Testis (tissue), 3 donors: Measurements from ENCODE around the gene ZNF195. TPM values are rescaled to one million over a fixed set of nuclear protein-coding genes. Genes with fewer than 3 reads are reported as not detected.

ENCODE experiments used
- DNase-seq: peaks from one replicate; pipeline ENCODE4 v3.0.0-alpha.2; 2019
- H3K27ac ChIP-seq, 2 donors: fragments of 200-600 bp; sonication (generic); one replicate each; pipeline ENCODE4 v1.5.1; 2019
- H3K27me3 ChIP-seq: fragments of 200-600 bp; sonication (generic); one replicate; pipeline ENCODE4 v1.5.1; 2019
- H3K36me3 ChIP-seq: fragments of 200-600 bp; sonication (generic); one replicate; pipeline ENCODE4 v1.5.1; 2017; ENCODE audit warnings: low read depth; ENCODE audit errors: missing control alignments
- H3K4me1 ChIP-seq: fragments of 200-600 bp; sonication (generic); one replicate; pipeline ENCODE4 v1.5.1; 2019
- H3K4me3 ChIP-seq, 2 donors: fragments of 200-600 bp; sonication (generic); one replicate each; pipeline ENCODE4 v1.5.1; 2017 to 2019
- H3K9me3 ChIP-seq: fragments of 200-600 bp; sonication (generic); one replicate; pipeline ENCODE4 v1.5.1; 2017
- CTCF ChIP-seq, 3 experiments: fragments of 450-650 bp in 2 of 3; fragments of 200-600 bp in 1 of 3; sonication (generic) in 1 of 3; IDR thresholded peaks; one replicate each; pipeline ENCODE4 v1.5.1; 2016 to 2019; ENCODE audit warnings: antibody characterized with exemption in 3 of 3, mild to moderate bottlenecking in 2 of 3, moderate library complexity in 1 of 3
- POLR2A ChIP-seq: fragments of 450-650 bp; IDR thresholded peaks from one replicate; pipeline ENCODE4 v1.6.1; 2017; ENCODE audit warnings: antibody characterized with exemption, mild to moderate bottlenecking, moderate library complexity
- WGBS, 2 donors: methylation state at CpG; one replicate each; pipeline ENCODE4 v1.1.5; 2018; 5-methylcytosine and 5-hydroxymethylcytosine counted together
- intact Hi-C: fragments of 100-400 bp; cut with DNase I; formaldehyde crosslinking; loops from one replicate; pipeline ENCODE4 v1.15.1; 2023; ENCODE audit warnings: low total_unique reads
- polyA plus RNA-seq: library from polyadenylated mRNA; stranded (reverse); fragments of 350-450 nt; fragmentation: Illumina TruSeq; extraction: RNeasy Lipid Tissue Mini Kit (QIAGEN cat#74804); gene quantifications from one replicate; pipeline ENCODE4 v1.2.3, GENCODE V29; 2014; ENCODE audit warnings: low read depth, low replicate concordance; ENCODE audit not compliant: insufficient read depth
- total RNA-seq, 2 donors: library from RNA; depleted of rRNA; stranded (reverse); fragments of >200 nt; gene quantifications; one replicate each; pipeline ENCODE4 v1.2.3, GENCODE V29; 2016

The ZNF195 gene
- total and polyA plus RNA-seq, 3 donors from 2014 or later = 4.6 to 22.7 (median 14.9) TPM

- Histone ChIP-seq H3K36me3 (no peaks in the 10 kb centered on the region), H3K4me3 (no peak overlapping the region), H3K27me3 (no peaks in the 10 kb centered on the region), H3K9me3 (no peaks in the 10 kb centered on the region), H3K27ac (no peak overlapping the region), H3K4me1 (no peaks in the 10 kb centered on the region)
- intact Hi-C loops = no loop called here
- 91 to 96% methylated on average over 9 of the region's 9 CpGs for WGBS, 2 donors
- no peak for DNase-seq
- TF ChIP-seq POLR2A (no peak), CTCF (IDR thresholded peaks at IDR 0.05) (no peak)
Measured at GRCh38 chr11:3370311-3370870, 8.6 kb downstream of the ZNF195 start.

GRCh38 chr11:3369366-3369765 lies 9.6 kb downstream of the ZNF195 start:
- Histone ChIP-seq H3K4me3 (no peak overlapping the region), H3K9me3 (no peaks in the 10 kb centered on the region), H3K36me3 (no peaks in the 10 kb centered on the region), H3K27me3 (no peaks in the 10 kb centered on the region), H3K27ac (no peak overlapping the region), H3K4me1 (no peaks in the 10 kb centered on the region)
- intact Hi-C loops = no loop called here
- DNase-seq = no peak
- no peak for TF ChIP-seq POLR2A
- no peak for TF ChIP-seq CTCF (IDR thresholded peaks at IDR 0.05)
- WGBS, 2 donors = 91 to 94% methylated on average over 6 of the region's 6 CpGs

GRCh38 chr11:3368199-3368598 lies 10.7 kb downstream of the ZNF195 start:
- H3K4me1 ChIP-seq = no peaks in the 10 kb centered on the region
- no peak for TF ChIP-seq CTCF (IDR thresholded peaks at IDR 0.05)
- no peak for TF ChIP-seq POLR2A
- WGBS, 2 donors = 88 to 89% methylated on average over 3 of the region's 3 CpGs
- intact Hi-C loops = no loop called here
- H3K36me3 ChIP-seq = no peaks in the 10 kb centered on the region
- no peaks in the 10 kb centered on the region for H3K27me3 ChIP-seq
- DNase-seq = no peak
- no peak overlapping the region for H3K27ac ChIP-seq
- no peak overlapping the region for H3K4me3 ChIP-seq
- H3K9me3 ChIP-seq = no peaks in the 10 kb centered on the region

- Histone ChIP-seq H3K4me3 (no peak overlapping the region), H3K36me3 (no peaks in the 10 kb centered on the region), H3K27ac (no peak overlapping the region), H3K4me1 (no peaks in the 10 kb centered on the region), H3K27me3 (no peaks in the 10 kb centered on the region), H3K9me3 (no peaks in the 10 kb centered on the region)
- TF ChIP-seq CTCF (IDR thresholded peaks at IDR 0.05) (no peak), POLR2A (no peak)
- intact Hi-C loops = no loop called here
- WGBS, 2 donors = 92 to 97% methylated on average over 1 of the region's 1 CpG
- DNase-seq = no peak
Measured at GRCh38 chr11:3367221-3367620, 11.7 kb downstream of the ZNF195 start.

- no peak for DNase-seq
- intact Hi-C loops = no loop called here
- TF ChIP-seq CTCF (IDR thresholded peaks at IDR 0.05) = no peak
- no peaks in the 10 kb centered on the region for H3K9me3 ChIP-seq
- H3K36me3 ChIP-seq = no peaks in the 10 kb centered on the region
- 91 to 96% methylated on average over 5 of the region's 5 CpGs for WGBS, 2 donors
- no peak overlapping the region for H3K27ac ChIP-seq
- H3K27me3 ChIP-seq = no peaks in the 10 kb centered on the region
- H3K4me1 ChIP-seq = no peaks in the 10 kb centered on the region
- H3K4me3 ChIP-seq = no peak overlapping the region
Measured at GRCh38 chr11:3359092-3359824, 19.7 kb downstream of the ZNF195 start.
